ENCODE measurements around the gene CHRNB2.

Gene CHRNB2

GRCh38 chr1:154581766-154582165, 14.2 kb downstream of the CHRNB2 start:
- no peak for DNase-seq

- DNase-seq, result no peak
Observed at GRCh38 chr1:154582885-154583284, 15.3 kb downstream of the CHRNB2 start.

- DNase-seq, result no peak
Observed at GRCh38 chr1:154583773-154584172, 16.2 kb downstream of the CHRNB2 start.

GRCh38 chr1:154584267-154584994, 16.9 kb downstream of the CHRNB2 start:
- DNase-seq, result no peak

GRCh38 chr1:154586231-154586630, 18.7 kb downstream of the CHRNB2 start:
- no peak for DNase-seq

GRCh38 chr1:154586641-154587040, 19.1 kb downstream of the CHRNB2 start:
- DNase-seq, result no peak

GRCh38 chr1:154589780-154590179, 22.2 kb downstream of the CHRNB2 start:
- DNase-seq, result no peak

- DNase-seq, result no peak
Observed at GRCh38 chr1:154590756-154591155, 23.2 kb downstream of the CHRNB2 start.

- no peak for DNase-seq
Observed at GRCh38 chr1:154591206-154591605, 23.6 kb downstream of the CHRNB2 start.

- DNase-seq, result no peak
Observed at GRCh38 chr1:154593390-154593789, 25.8 kb downstream of the CHRNB2 start.

- no peak for DNase-seq
Observed at GRCh38 chr1:154594811-154595210, 27.2 kb downstream of the CHRNB2 start.

- DNase-seq, result no peak
Observed at GRCh38 chr1:154595621-154596020, 28.0 kb downstream of the CHRNB2 start.

GRCh38 chr1:154598871-154599635, 31.5 kb downstream of the CHRNB2 start:
- DNase-seq, result no peak

- no peak for DNase-seq
Observed at GRCh38 chr1:154599658-154600057, 32.1 kb downstream of the CHRNB2 start.

GRCh38 chr1:154603317-154603716, 35.7 kb downstream of the CHRNB2 start:
- no peak for DNase-seq

- DNase-seq, result no peak
Observed at GRCh38 chr1:154605534-154605933, 38.0 kb downstream of the CHRNB2 start.

- DNase-seq, result no peak
Observed at GRCh38 chr1:154607106-154607608, 39.6 kb downstream of the CHRNB2 start.

GRCh38 chr1:154607609-154608396, 40.2 kb downstream of the CHRNB2 start, which contains the start of gene ADAR:
TSS of gene ADAR (minus strand) at chr1:154608186. CDS start at chr1:154608006, 180 bp downstream.
- DNase-seq, result peak; percentile 60

GRCh38 chr1:154608397-154609270, 41.1 kb downstream of the CHRNB2 start:
- no peak for DNase-seq

GRCh38 chr1:154609398-154610380, 42.1 kb downstream of the CHRNB2 start:
- no peak for DNase-seq

Measured in NCI-H446 treated with DMSO at 0.1 percent for 48 hours (cell line).